Stimulated activated CD8-positive, alpha-beta memory T cell treated with anti-CD3 and anti-CD28 coated beads, Interleukin-12 subunit alpha, Interleukin-12 subunit beta, amount 100 ng/mL, for 1 hour (primary cell): Measurements from ENCODE around the gene PMPCB.
A peak's percentile ranks its signal among the peaks of the same experiment; 100 is the strongest.
"Not testable (repeated sequence)": the region's sequence is repeated elsewhere in the genome, so short reads cannot be mapped to it uniquely, and the experiment has no call there.

ENCODE experiments used
- DNase-seq: peaks from one replicate; pipeline ENCODE4 v3.0.0-alpha.2; 2020; ENCODE audit warnings: low read depth

Gene PMPCB

DNA sequence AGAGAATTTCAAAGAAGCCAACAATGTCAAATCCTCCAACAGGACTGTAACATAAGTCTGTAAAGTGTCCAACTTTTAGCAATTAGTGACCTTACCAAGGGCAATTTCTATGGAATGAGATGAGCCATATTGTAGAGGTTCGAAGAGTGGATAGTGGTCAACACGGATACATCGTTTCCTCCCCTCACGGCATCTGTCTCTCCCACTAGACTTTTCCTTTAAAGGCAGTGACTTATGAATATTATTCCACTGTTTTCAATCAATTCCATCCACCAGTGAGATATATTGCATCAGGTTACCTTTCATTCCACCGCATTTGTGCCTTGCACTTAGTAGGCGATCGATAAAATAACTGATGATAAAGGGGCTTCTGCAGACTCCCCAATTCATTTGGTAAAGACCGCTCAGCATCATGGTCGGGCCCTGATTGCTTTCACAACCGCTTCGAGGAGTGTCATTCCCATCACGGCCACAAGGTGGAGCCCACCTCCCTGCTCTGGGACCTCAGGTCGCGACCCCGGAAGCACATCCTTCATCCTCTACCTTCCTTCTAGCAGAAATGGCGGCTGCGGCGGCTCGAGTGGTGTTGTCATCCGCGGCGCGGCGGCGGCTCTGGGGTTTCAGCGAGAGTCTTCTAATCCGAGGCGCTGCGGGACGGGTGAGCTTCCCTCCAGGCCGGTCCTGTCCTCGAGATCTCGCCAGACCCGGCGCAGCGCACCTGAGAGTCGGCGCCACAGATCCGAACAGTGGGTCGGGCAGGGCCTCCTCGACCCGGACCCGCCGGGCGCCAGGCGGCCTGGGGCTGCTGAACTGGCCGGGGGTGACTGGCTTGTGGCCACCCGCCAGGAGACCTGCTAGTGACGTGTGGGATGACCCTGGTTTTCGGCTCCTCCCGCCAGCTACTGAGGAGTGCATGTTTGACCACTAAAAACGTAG lies at the start of gene PMPCB:
TSS of gene PMPCB (plus strand) at position 535 of the 936 bp plus-strand sequence. CDS start at position 560, 25 bp downstream.
- peak; percentile 94 for DNase-seq

GRCh38 chr7:103253699-103254506 lies 43.3 kb upstream of the PMPCB start:
- not testable (repeated sequence) for DNase-seq

GRCh38 chr7:103264054-103264453 lies 33.2 kb upstream of the PMPCB start:
- not testable (repeated sequence) for DNase-seq

DNA sequence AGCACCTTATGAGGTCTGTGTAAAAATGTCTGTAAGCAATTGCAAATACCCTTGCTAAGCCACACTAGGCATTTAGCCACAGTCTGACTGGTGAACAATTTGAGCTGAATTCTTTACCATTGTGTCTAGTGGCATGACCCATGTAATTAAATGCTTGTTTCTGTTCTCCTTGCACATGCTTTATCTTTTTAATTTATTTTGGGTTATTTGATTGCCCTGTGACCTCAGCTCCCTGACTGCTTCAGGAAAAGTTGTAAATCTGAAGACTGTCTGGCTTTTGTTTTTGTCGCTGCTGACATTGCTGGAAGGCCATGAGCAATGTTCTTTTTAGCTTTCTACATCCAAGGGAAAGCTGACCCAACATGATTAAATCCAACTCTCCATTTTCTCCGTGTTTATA lies 31.0 kb upstream of the PMPCB start:
- not testable (repeated sequence) for DNase-seq

- DNase-seq = not testable (repeated sequence)
Measured at GRCh38 chr7:103273374-103273773, 23.9 kb upstream of the PMPCB start.

DNA sequence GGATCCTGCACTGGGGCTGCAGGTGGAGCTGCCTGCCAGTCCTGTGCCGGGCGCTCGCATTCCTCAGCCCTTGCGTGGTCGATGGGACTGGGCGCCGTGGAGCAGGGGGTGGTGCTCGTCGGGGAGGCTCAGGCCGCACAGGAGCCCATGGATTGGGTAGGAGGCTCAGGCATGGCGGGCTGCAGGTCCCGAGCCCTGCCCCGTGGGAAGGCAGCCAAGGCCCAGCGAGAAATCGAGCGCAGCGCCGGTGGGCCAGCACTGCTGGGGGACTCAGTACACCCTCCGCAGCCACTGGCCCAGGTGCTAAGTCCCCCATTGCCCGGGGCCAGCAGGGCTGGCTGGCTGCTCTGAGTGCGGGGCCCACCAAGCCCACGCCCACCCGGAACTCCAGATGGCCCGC lies 22.4 kb upstream of the PMPCB start:
- not testable (repeated sequence) for DNase-seq

DNA sequence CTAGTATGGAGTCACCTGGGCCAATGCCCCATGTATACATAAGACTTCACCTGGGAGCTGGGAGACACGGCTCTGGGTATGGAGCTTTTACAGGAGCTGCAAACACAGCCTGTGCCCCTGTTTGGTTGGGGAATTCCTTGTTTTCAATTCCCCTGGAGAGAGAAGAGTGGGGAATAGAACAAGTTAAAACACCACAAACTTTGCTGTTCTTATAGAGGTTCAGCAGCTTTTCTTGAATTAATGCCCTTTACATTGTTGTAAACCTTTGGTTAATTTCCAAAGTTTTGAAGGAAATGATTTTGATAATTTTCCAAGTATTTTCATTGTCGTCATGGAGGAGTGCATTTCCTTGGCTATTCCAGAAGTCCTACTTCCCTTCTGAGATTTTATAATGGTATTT lies 19.0 kb upstream of the PMPCB start:
- not testable (repeated sequence) for DNase-seq

DNA sequence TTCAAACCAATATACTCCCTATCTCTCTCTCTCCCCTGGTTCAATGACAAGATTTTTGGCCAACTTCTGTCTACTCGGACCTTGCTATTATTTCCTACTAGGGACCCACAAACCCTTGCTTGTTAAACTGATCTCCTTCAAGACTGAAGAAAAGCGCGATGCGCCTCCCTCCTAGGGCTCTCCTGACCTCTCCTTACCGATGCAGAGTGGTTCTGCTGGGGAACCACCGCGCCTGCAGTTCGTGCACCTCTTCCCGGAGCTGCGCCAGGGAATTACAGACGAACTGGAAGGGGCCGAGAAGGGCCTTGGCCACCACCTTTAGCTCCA lies 17.6 kb upstream of the PMPCB start:
- DNase-seq = not testable (repeated sequence)

DNA sequence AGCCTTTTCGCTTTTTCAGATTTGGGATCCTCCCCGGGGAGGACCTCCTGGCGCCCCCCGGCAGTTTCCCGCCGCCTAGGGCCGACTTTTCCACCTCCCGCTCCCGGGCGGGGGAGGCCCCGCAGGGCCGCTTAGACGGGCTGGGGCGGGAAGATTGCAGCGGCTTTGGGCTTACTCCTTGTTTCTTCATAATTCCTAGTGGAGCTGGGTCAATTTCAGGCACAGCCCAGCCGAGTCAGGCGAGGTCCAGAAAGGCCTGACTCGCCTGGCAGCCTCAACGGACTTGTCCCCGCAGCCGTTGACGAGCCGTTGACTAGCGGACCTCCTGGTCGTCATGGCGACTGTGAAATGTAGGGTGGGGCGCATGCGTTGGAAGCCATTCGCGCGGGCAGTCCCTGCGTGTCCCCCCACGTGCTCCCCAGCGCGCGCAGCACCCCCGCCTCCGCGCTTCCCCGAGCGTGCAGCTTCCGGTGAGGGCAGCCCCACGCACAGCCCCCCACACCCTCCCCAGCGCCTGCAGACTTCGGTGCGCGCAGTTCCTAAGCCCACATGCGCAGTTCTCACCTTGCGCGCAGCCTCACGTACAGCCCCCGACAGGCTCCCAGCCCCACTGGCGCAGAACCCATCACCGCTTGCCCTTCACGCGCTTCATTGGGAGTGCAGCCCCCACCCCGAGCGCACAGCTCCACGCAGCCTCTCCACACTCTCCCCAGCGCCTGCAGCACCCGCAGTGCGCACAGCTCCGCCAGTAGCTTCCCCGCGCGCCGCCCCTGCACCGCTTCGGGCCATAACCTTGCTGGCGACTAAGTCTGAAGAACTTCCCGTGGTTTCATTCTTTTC lies 17.1 kb upstream of the PMPCB start:
- DNase-seq = peak; percentile 76

- not testable (repeated sequence) for DNase-seq
Measured at GRCh38 chr7:103280803-103281155, 16.5 kb upstream of the PMPCB start.

DNA sequence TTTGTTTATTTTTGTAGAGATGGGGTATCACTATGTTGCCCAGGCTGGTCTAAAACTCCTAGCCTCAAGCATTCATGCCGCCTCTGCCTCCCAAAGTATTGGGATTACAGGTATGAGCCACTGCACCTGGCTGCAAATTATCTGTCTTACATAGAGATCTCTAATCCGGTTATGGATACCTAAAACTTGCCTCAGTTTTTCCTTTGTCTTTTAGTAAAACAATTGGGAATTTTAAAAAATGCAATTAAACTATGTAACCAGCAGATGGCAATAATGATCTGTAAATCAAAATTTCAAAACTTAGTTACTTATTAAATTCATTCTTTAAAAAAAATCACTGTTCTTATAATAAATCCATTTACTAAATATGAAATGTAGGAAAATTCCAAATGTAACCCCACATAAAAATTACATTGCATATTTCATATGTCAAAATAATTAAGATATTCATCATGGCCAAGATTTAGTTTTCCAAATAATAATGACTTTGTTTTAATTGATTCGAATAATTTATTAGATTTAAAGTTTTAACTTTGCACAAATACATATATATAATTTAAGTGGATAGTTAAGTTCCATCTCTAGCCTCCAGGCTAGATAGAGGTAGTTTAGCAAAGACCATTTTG lies 14.3 kb upstream of the PMPCB start:
- not testable (repeated sequence) for DNase-seq

DNA sequence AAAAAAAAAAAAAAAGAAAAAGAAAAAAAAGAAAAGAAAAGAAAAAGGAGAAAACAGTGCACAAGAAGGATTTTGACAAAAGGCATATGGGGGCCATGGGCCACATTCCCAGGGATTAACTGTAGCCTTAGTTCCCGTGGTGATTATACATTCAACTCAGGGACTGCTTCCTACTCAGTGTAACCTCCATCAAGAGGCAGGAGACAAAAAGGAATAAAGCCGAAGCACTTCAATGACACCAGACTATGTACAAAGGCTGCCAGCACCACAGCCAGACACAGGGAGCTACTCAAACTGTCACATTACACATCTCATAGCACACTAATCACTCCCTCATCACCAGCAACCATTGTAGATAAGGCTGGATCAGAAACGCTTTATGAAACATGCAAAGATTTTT lies 5.1 kb upstream of the PMPCB start:
- no peak for DNase-seq

DNA sequence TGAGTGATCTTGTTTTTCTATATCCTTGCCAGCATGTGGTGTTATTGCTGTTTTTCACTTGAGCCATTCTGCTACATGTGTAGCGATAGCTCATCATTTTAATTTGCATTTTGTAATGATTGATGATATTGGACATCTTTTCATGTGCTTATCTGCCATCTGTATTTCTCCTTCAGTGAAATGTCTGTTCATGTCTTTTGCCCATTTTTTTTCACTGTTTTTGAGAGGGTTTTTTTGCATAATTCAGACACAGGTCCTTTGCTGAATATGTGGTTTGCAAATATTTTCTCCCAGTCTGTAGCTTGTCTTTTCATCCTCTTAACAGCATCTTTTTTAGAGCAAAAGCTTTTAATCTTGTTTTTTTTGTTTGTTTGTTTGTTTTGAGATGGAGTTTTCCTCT lies 3.7 kb upstream of the PMPCB start:
- no peak for DNase-seq

DNA sequence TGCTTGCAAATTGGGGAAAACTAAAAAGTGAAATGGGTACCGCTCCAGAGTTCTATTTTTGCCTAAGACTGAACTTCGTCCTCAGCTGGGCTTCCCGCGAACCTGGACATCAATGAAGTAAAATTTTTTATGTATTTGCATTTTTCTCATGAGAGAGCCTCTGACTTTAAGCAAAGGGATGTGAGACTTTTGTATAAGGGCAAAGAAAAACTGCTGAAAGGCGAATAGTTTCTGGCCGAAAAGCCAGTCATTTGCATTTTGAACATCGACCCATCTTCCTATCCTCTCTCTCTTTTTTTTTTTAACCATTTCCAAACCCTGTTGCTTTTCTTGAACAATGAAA lies 573 bp downstream of the PMPCB start:
- no peak for DNase-seq

DNA sequence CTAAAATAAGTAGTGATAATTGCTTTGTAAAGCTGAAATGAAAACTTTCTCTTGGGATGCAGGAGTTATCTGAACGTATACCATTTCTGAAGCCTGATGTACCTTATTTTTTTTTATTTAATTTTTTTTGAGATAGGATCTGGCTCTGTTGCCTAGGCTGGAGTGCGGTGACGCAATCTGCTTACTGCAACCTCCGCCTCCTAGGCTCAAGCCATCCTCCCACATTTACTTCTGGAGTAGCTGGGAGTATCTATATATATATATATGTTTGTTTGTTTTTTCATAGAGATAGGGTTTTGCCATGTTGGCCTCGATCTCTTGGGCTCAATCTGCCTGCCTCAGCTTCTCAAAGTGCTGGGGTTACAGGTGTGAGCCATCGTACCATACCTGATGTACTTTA lies 2.4 kb downstream of the PMPCB start:
- no peak for DNase-seq

DNA sequence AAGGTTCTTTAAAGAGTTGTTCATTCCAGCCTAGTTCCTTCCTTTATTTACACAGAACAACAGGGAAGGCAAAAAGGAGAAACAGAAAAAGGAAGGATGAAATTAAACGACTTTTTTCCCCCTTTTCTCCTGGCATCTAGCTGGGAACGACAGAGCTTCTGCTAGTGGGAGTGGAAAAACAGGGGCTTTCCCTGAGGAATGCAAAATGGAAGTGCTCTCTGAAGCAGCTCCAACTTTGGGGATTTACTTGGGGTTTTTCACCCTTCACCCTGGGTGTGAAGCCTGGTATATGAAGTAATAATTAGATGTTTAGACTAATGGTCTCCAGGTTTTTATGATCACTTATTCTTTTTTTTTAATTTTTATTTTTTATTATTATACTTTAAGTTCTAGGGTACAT lies 4.2 kb downstream of the PMPCB start:
- DNase-seq = no peak

DNA sequence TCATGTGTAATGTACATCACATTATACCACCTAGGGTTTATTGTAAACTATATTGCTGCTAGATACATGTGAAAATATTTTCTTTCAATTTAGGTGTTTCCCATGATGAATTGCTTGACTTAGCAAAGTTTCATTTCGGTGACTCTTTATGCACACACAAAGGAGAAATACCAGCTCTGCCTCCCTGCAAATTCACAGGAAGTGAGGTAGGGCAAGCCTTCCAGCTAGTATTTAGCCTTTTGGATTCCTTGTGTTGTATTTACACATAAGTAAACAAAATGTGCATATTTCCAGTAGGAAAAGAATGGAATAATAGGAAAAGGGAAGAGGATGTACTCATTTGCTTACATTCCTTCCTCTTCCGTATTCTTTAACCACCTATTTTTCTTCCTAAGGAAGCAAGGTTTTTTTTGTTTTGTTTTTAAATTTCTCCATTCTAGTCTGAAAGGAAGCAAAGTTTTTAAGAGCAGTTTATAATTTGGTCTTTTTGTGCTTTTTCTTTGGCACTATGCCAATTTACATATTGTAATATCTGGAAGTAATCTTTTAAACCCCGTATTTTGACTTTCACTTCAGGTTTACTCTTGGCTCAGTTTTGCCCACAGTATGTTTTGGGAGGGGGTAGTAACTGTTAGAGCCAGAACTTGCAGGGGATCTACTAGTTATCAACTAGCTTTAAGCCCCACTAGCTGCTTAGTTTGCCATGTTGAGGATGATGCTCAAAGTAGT lies 10.4 kb downstream of the PMPCB start:
- DNase-seq = no peak

GRCh38 chr7:103314852-103315251 lies 17.6 kb downstream of the PMPCB start:
- no peak for DNase-seq

DNA sequence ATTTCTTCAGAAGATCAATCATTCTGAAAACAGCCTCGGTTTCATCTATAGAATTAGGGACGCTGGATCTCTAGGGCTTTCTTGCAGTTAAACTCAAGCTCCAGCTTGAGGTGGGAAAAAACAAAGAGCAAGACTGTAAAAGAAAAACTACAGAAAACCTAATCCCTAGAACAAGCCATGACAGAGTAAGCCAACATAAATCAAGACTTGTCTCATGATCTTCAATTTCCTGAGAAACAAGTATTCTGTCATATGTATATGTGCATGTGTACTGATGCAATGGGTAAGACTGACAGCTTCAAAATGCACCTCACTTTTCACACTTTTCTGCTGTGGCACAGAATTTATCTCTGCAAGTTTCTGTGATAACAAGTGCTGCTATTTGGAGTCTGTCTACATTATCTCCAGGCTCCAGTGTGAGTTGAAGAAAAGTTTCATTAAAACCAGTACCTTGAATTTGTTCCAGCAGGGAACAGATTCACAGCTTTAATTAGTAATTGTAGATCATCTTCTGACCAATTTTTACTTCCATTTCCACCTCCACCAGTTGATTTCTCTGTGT lies 19.2 kb downstream of the PMPCB start:
- DNase-seq = no peak

GRCh38 chr7:103317009-103317408 lies 19.8 kb downstream of the PMPCB start:
- no peak for DNase-seq

- no peak for DNase-seq
Measured at GRCh38 chr7:103325744-103326143, 28.5 kb downstream of the PMPCB start.
